ENCODE measurements around the gene SYNC.

Gene SYNC

DNA sequence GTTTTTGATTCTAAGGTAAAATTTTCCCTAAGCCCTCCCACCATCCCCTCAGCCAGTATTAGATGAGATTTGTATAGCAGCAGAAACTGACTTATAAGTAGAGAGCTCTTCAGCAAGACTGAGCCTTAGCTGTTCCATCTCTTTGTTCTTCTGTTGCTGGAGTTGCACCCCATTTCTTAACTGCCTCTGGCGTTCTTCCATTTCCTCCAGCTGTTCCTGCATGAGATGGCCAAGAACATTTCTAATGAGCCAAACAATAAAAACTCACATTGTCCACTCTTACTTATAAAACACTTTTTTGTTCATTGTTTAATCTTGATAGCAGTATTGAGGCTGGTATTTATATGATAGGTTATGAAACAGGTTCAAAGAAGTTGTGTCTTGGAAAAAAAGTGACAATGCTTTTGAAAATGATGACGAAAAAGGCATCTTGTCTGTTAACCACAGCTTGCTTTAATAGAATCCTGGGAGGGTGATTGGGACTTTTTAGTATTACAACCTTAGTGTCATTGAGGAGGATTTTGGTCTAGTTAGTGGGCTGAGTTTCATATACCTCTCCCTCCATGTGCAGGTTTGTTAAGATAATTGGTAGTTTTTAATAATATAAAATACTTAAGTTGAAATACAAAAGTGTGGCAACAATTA is 18.3 kb downstream of the SYNC start:
- peaks cover 5% of the 10 kb centered on the region; the same call in 1 of the 2 replicates for H3F3A ChIP-seq (ENCODE audit: insufficient read depth, low read length)
- no peak overlapping the region for H3K4me3 ChIP-seq (ENCODE audit: low read length)
- no peak overlapping the region for H2AFZ ChIP-seq (ENCODE audit: low read length)
- TF ChIP-seq EZH2phosphoT487 (IDR thresholded peaks at IDR 0.05; ENCODE audit: low read length) (no peak), EZH2 (optimal IDR thresholded peaks at IDR 0.05; ENCODE audit: low read depth, low read length) (no peak)
- TF ChIP-seq, protein P1, sequence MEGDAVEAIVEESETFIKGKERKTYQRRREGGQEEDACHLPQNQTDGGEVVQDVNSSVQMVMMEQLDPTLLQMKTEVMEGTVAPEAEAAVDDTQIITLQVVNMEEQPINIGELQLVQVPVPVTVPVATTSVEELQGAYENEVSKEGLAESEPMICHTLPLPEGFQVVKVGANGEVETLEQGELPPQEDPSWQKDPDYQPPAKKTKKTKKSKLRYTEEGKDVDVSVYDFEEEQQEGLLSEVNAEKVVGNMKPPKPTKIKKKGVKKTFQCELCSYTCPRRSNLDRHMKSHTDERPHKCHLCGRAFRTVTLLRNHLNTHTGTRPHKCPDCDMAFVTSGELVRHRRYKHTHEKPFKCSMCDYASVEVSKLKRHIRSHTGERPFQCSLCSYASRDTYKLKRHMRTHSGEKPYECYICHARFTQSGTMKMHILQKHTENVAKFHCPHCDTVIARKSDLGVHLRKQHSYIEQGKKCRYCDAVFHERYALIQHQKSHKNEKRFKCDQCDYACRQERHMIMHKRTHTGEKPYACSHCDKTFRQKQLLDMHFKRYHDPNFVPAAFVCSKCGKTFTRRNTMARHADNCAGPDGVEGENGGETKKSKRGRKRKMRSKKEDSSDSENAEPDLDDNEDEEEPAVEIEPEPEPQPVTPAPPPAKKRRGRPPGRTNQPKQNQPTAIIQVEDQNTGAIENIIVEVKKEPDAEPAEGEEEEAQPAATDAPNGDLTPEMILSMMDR (IDR thresholded peaks at IDR 0.05; ENCODE audit: low read length), result no peak
- no peaks in the 10 kb centered on the region for H3K79me2 ChIP-seq (ENCODE audit: low read length)
- no peaks in the 10 kb centered on the region for H4K20me1 ChIP-seq (ENCODE audit: insufficient read depth, low read length)
- no peak overlapping the region for H3K4me2 ChIP-seq (ENCODE audit: low read depth, low read length)
- DNase-seq, result no peak
- no peaks in the 10 kb centered on the region for H3K9me2 ChIP-seq (replicated peaks; ENCODE audit: insufficient read depth, low read length)
- peaks cover 22% of the 10 kb centered on the region; the same call in 1 of the 2 replicates for H3K36me3 ChIP-seq (replicated peaks; ENCODE audit: insufficient read depth, low read length)
- H3K9ac ChIP-seq (ENCODE audit: low read length), result no peak overlapping the region
- no peaks in the 10 kb centered on the region for H3K27me3 ChIP-seq (replicated peaks; ENCODE audit: insufficient read depth, low read length)
- H3K27ac ChIP-seq (ENCODE audit: low read length), result no peak overlapping the region
- no peaks in the 10 kb centered on the region for H3K4me1 ChIP-seq (ENCODE audit: low read length)
- no peaks in the 10 kb centered on the region for H3K9me3 ChIP-seq (replicated peaks; ENCODE audit: insufficient read depth, low read length)

DNA sequence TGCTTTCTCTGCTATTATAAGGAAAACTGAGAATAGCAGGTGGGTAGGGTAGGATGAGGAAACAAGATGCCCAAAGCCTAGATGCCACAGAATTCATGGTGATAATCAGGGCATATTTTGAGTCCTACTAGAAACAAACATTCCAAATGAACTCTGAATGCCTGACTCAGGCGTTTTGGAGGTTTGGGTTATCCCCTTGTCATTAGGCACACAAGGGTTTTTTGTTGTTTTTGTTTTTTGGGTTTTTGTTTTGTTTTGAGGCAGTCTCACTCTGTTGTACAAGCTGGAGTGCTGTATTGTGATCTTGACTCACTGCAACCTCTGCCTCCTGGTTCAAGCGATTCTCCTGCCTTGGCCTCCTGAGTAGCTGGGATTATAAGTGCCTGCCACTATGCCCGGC is 19.2 kb downstream of the SYNC start:
- DNase-seq, result no peak

DNA sequence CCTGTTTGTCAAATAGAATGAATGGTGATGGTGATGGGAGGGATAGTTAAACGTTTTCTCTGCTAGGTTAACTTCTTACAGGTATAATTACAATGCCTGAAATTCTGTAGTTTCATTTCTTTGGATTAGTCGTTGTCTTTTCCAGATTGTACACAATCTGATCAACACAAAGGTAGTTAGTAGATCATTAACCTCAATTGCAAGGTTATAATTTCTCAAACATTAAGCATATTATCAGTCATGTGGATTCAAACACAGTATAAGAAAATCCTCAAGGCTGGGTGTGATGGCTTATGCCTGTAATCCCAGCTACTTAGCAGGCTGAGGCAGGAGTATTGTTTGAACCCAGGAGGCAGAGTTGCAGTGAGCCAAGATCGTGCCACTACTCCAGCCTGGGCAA is 20.6 kb downstream of the SYNC start:
- Histone ChIP-seq H4K20me1 (ENCODE audit: insufficient read depth, low read length) (no peaks in the 10 kb centered on the region), H3K9me3 (replicated peaks; ENCODE audit: insufficient read depth, low read length) (no peaks in the 10 kb centered on the region), H2AFZ (ENCODE audit: low read length) (no peak overlapping the region), H3K27ac (ENCODE audit: low read length) (no peak overlapping the region), H3K4me3 (ENCODE audit: low read length) (no peak overlapping the region), H3F3A (ENCODE audit: insufficient read depth, low read length) (peaks cover 5% of the 10 kb centered on the region; the same call in 1 of the 2 replicates), H3K9ac (ENCODE audit: low read length) (no peak overlapping the region), H3K27me3 (replicated peaks; ENCODE audit: insufficient read depth, low read length) (no peaks in the 10 kb centered on the region), H3K36me3 (replicated peaks; ENCODE audit: insufficient read depth, low read length) (peaks cover 23% of the 10 kb centered on the region), H3K9me2 (replicated peaks; ENCODE audit: insufficient read depth, low read length) (no peaks in the 10 kb centered on the region), H3K79me2 (ENCODE audit: low read length) (no peaks in the 10 kb centered on the region), H3K4me2 (ENCODE audit: low read depth, low read length) (no peak overlapping the region), H3K4me1 (ENCODE audit: low read length) (no peaks in the 10 kb centered on the region)
- DNase-seq, result no peak
- no peak for TF ChIP-seq EZH2 (optimal IDR thresholded peaks at IDR 0.05; ENCODE audit: low read depth, low read length)
- TF ChIP-seq EZH2phosphoT487 (IDR thresholded peaks at IDR 0.05; ENCODE audit: low read length), result no peak
- TF ChIP-seq, protein P1 (IDR thresholded peaks at IDR 0.05; ENCODE audit: low read length), result no peak

More for the DNA sequence above, 19.2 kb downstream of the SYNC start:
- H3K9ac ChIP-seq (ENCODE audit: low read length), result no peak overlapping the region
- no peaks in the 10 kb centered on the region for H3K27me3 ChIP-seq (replicated peaks; ENCODE audit: insufficient read depth, low read length)
- no peak overlapping the region for H3K4me2 ChIP-seq (ENCODE audit: low read depth, low read length)
- no peaks in the 10 kb centered on the region for H3K4me1 ChIP-seq (ENCODE audit: low read length)
- H3K36me3 ChIP-seq (replicated peaks; ENCODE audit: insufficient read depth, low read length), result peaks cover 22% of the 10 kb centered on the region; the same call in 1 of the 2 replicates
- H2AFZ ChIP-seq (ENCODE audit: low read length), result no peak overlapping the region
- no peak overlapping the region for H3K4me3 ChIP-seq (ENCODE audit: low read length)
- no peaks in the 10 kb centered on the region for H3K9me2 ChIP-seq (replicated peaks; ENCODE audit: insufficient read depth, low read length)
- peaks cover 5% of the 10 kb centered on the region; the same call in 1 of the 2 replicates for H3F3A ChIP-seq (ENCODE audit: insufficient read depth, low read length)
- H3K9me3 ChIP-seq (replicated peaks; ENCODE audit: insufficient read depth, low read length), result no peaks in the 10 kb centered on the region
- no peaks in the 10 kb centered on the region for H3K79me2 ChIP-seq (ENCODE audit: low read length)
- no peak overlapping the region for H3K27ac ChIP-seq (ENCODE audit: low read length)
- TF ChIP-seq, protein P1 (IDR thresholded peaks at IDR 0.05; ENCODE audit: low read length), result no peak
- TF ChIP-seq EZH2 (optimal IDR thresholded peaks at IDR 0.05; ENCODE audit: low read depth, low read length) (no peak), EZH2phosphoT487 (IDR thresholded peaks at IDR 0.05; ENCODE audit: low read length) (no peak)
- H4K20me1 ChIP-seq (ENCODE audit: insufficient read depth, low read length), result no peaks in the 10 kb centered on the region
